Left lung (tissue), 10 donors: Measurements from ENCODE around the gene CCDC40. TPM values are rescaled to one million over a fixed set of nuclear protein-coding genes. Genes with fewer than 3 reads are reported as not detected.

ENCODE experiments used
- ATAC-seq: fragments of 200-7000 bp; cut with Tn5 transposase; one replicate; pipeline ENCODE4 v1.9.1; 2020; ENCODE audit warnings: moderate library complexity
- DNase-seq, 4 donors: peaks; one replicate each; pipeline ENCODE4 v3.0.0-alpha.2; 2013 to 2020
- H3K27ac ChIP-seq, 2 donors: fragments of 200-600 bp; sonication (generic) in 1 of 2; one replicate each; pipeline versions ENCODE4 v1.5.0 to v1.8.0; 2020 to 2021
- H3K27me3 ChIP-seq, 2 donors: fragments of 200-600 bp; sonication (generic) in 1 of 2; one replicate each; pipeline versions ENCODE4 v1.5.0 to v1.8.0; 2020 to 2021
- H3K36me3 ChIP-seq, 2 donors: fragments of 200-600 bp; sonication (generic) in 1 of 2; one replicate each; pipeline versions ENCODE4 v1.5.0 to v1.8.0; 2020 to 2021
- H3K4me1 ChIP-seq, 2 donors: fragments of 200-600 bp; one replicate each; pipeline ENCODE4 v1.8.0; 2021
- H3K4me3 ChIP-seq, 2 donors: fragments of 200-600 bp; sonication (generic) in 1 of 2; one replicate each; pipeline versions ENCODE4 v1.5.0 to v1.8.0; 2020 to 2021; ENCODE audit warnings: mild to moderate bottlenecking in 1 of 2
- H3K9me3 ChIP-seq, 2 donors: fragments of 200-600 bp; sonication (generic) in 1 of 2; one replicate each; pipeline versions ENCODE4 v1.5.0 to v1.8.0; 2020 to 2021
- intact Hi-C, 2 donors: fragments of 100-400 bp; cut with DNase I; formaldehyde crosslinking; loops; one replicate each; pipeline versions ENCODE4 v1.11.2 to v1.14.2; 2022
- polyA plus RNA-seq, 6 donors: library from polyadenylated mRNA; unstranded; fragments of 120-200 nt; gene quantifications; one replicate each; pipeline ENCODE4 v1.2.1, GENCODE V29; 2013; ENCODE audit not compliant: insufficient read length in 6 of 6
- total RNA-seq, 2 donors: library from RNA; stranded (reverse); fragmentation: NEBNext Ultra II Directional; extraction: Animal tissue kit (Norgen Biotek cat#: 25700); gene quantifications; one replicate each; pipeline ENCODE4 v1.2.1, GENCODE V29; 2021
- TF ChIP-seq, protein P1 (sequence below), 2 donors: fragments of 200-600 bp; sonication (generic) in 1 of 2; IDR thresholded peaks; one replicate each; pipeline versions ENCODE4 v1.5.0 to v1.8.0; 2021; ENCODE audit warnings: antibody characterized with exemption in 2 of 2
- donor health status: DM: no; HTN: yes; CAD: no.
- donor health status: DM: no; HTN: no; CAD: no.

CCDC40 gene
- total and polyA plus RNA-seq, 8 donors = 8.0 to 15.2 (median 11.5) TPM

DNA sequence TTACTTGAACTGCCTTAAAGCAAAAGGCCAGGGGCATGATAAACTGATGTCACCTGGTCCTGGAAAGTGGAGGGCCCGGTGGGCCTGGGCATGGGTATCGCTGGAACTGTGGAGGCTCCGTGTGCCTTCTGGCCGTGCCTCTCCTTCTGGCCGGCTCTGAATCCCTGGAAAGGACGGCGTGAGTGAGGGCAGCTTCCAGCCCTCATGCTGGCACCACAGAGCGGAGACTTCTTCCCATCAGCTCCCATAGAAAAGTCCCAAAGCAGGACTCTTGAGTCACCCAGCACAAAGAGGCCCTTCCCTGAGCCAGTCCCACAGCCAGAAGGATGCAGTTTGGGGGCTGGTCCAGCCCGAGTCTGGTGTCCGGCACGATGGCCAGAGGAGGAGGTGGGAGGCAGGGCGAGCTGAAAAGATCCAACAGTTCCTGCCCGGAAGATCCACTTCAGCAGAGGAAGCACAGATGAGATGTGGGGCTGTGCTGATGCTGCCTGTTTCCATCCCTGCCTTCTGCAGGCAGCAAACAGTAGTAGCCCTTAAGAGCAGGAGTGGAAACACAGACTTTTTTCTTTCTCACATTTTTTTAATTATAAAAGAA is 72.7 kb downstream of the CCDC40 start:
- intact Hi-C loops = no loop called here
- Histone ChIP-seq H3K27me3 (no peaks in the 10 kb centered on the region), H3K4me1 (no peaks in the 10 kb centered on the region), H3K9me3 (no peaks in the 10 kb centered on the region), H3K36me3 (peaks cover 0 to 35% of the 10 kb centered on the region in 2 donors), H3K4me3 (no peak overlapping the region), H3K27ac (no peak overlapping the region)
- TF ChIP-seq, protein P1, sequence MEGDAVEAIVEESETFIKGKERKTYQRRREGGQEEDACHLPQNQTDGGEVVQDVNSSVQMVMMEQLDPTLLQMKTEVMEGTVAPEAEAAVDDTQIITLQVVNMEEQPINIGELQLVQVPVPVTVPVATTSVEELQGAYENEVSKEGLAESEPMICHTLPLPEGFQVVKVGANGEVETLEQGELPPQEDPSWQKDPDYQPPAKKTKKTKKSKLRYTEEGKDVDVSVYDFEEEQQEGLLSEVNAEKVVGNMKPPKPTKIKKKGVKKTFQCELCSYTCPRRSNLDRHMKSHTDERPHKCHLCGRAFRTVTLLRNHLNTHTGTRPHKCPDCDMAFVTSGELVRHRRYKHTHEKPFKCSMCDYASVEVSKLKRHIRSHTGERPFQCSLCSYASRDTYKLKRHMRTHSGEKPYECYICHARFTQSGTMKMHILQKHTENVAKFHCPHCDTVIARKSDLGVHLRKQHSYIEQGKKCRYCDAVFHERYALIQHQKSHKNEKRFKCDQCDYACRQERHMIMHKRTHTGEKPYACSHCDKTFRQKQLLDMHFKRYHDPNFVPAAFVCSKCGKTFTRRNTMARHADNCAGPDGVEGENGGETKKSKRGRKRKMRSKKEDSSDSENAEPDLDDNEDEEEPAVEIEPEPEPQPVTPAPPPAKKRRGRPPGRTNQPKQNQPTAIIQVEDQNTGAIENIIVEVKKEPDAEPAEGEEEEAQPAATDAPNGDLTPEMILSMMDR (IDR thresholded peaks at IDR 0.05) = no peak
- DNase-seq (no peak), ATAC-seq (no peak)

DNA sequence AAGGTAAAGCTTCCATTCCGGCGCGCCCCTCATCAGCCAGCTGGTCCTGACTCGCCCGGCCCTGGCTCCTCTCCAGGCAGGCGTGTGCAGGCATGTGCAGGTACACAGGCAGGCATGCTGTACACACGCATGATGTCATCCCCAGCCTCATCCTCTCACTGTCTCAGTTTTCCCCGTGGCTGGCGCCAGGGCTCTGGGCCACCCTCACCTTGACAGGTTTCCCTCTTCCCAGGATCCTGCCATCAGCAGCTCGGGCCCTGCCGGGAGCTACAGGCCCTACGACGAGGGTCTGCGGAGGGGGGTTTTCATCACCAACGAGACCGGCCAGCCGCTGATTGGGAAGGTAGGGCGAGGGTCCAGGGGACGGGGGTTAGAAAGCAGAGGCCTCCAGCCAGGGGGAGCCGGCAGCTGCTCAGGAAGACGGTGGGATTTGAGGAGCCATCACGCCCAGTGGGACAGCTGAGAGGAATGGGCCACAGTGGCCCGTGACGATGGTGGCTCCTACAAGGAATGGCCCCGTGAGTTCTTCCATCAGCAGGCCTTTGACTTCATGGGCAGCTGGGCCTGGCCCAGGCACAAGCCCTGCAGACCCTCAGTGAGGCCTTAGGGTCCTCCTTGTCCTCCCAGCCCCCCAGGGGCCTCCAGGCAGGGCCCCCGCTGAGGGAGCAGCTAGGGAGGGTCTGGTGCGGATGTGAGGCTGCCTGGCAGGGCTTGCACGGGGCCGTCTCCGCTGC is 73.4 kb downstream of the CCDC40 start:
- Histone ChIP-seq H3K27me3 (no peaks in the 10 kb centered on the region), H3K27ac (no peak overlapping the region), H3K4me1 (no peaks in the 10 kb centered on the region), H3K4me3 (no peak overlapping the region), H3K9me3 (no peaks in the 10 kb centered on the region), H3K36me3 (peaks cover 0 to 35% of the 10 kb centered on the region in 2 donors)
- TF ChIP-seq, protein P1 (IDR thresholded peaks at IDR 0.05) = no peak
- ATAC-seq (no peak), DNase-seq (no peak)
- intact Hi-C loops = no loop called here

DNA sequence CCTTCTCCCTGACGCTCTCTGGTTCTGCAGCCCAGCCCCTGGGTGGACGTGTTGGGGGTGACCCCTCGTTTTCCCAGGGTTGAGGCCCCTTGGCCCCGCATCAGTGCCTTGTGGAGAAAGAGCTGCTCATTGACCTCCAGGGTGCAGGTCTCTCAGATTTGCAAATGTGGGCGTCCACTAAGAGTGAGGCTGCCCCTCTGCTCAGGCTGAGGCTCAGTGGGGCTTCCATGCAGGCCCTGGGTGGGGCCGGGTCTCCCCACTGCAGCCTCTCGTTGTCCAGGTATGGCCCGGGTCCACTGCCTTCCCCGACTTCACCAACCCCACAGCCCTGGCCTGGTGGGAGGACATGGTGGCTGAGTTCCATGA is 74.0 kb downstream of the CCDC40 start:
- Histone ChIP-seq H3K4me3 (no peak overlapping the region), H3K9me3 (no peaks in the 10 kb centered on the region), H3K36me3 (peaks cover 0 to 35% of the 10 kb centered on the region in 2 donors), H3K27ac (no peak overlapping the region), H3K4me1 (no peaks in the 10 kb centered on the region), H3K27me3 (no peaks in the 10 kb centered on the region)
- intact Hi-C loops = no loop called here
- DNase-seq = no peak
- no peak for ATAC-seq
- TF ChIP-seq, protein P1 (IDR thresholded peaks at IDR 0.05) = no peak

DNA sequence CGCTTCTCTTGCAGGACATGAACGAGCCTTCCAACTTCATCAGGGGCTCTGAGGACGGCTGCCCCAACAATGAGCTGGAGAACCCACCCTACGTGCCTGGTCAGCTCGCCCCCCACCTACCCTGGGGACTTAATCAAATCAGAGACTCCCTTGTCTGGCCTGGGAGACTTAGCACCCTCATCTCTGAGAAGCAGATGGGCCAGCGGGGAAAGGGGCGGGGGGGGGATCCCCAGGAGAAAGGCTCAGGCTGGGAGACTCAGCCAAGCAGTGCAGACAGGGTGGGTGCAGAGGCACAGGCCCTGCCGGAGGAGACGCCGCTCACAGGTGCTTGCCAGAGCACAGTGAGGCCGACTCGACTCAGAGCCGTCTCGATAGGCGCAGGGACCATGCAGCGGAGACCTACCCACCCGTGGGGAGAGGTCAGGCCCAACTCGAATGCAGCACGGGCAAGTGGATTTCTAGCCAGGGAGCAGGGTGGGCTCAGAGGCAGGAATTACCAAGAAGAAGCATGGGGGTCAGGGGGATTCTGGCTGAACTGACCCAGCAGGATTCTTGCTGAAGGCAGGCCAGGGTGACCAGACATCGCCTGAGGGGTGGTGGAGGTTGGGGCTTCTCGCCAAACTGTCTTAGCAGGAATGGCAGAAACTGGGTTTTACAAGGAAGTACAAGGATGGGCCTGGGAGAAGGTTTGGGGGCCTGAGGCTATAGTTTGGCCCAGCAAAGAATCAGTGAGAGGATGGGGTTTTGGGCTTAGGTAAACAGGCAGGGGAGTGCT is 74.7 kb downstream of the CCDC40 start:
- intact Hi-C loops = no loop called here
- H3K4me3 ChIP-seq = no peak overlapping the region
- no peaks in the 10 kb centered on the region for H3K9me3 ChIP-seq
- no peak overlapping the region for H3K27ac ChIP-seq
- ATAC-seq (no peak), DNase-seq (no peak)
- H3K36me3 ChIP-seq = peaks cover 0 to 35% of the 10 kb centered on the region in 2 donors
- H3K27me3 ChIP-seq = no peaks in the 10 kb centered on the region
- H3K4me1 ChIP-seq = no peaks in the 10 kb centered on the region
- TF ChIP-seq, protein P1 (IDR thresholded peaks at IDR 0.05) = no peak
